HCT116 (cell line): ENCODE results near the gene DCP1A.

Experiments used
- CEBPB ChIP-seq: IDR thresholded peaks from 2 replicates; pipeline ENCODE4 v1.6.1; 2012; ENCODE audit warnings: low read depth
- POLR2A ChIP-seq: IDR thresholded peaks from 2 replicates; pipeline ENCODE4 v1.7.0; 2011; ENCODE audit warnings: borderline replicate concordance; ENCODE audit not compliant: insufficient read depth, insufficient read length; ENCODE audit errors: extremely low read depth
- SP1 ChIP-seq: IDR thresholded peaks from 2 replicates; pipeline ENCODE4 v1.6.1; 2012; ENCODE audit warnings: low read depth
- YY1 ChIP-seq: IDR thresholded peaks from 2 replicates; pipeline ENCODE4 v1.6.1; 2011; ENCODE audit warnings: low read length, low read depth, moderate library complexity, mild to moderate bottlenecking; ENCODE audit not compliant: insufficient replicate concordance; ENCODE audit errors: extremely low read depth
- TF ChIP-seq, protein P1 (sequence below), 3 experiments: fragments of 200-600 bp in 1 of 3; sonication (generic) in 1 of 3; IDR thresholded peaks in 2 of 3; conservative IDR thresholded peaks in 1 of 3; 2 replicates each; pipeline ENCODE4 v1.5.1; 2012 to 2017; ENCODE audit warnings: low read depth in 2 of 3, low read length in 2 of 3, antibody characterized with exemption in 1 of 3, borderline replicate concordance in 1 of 3, control low read depth in 1 of 3, mild to moderate bottlenecking in 1 of 3, mixed read lengths in 1 of 3, mixed run types in 1 of 3, moderate library complexity in 1 of 3; ENCODE audit not compliant: insufficient read depth in 1 of 3

DNA sequence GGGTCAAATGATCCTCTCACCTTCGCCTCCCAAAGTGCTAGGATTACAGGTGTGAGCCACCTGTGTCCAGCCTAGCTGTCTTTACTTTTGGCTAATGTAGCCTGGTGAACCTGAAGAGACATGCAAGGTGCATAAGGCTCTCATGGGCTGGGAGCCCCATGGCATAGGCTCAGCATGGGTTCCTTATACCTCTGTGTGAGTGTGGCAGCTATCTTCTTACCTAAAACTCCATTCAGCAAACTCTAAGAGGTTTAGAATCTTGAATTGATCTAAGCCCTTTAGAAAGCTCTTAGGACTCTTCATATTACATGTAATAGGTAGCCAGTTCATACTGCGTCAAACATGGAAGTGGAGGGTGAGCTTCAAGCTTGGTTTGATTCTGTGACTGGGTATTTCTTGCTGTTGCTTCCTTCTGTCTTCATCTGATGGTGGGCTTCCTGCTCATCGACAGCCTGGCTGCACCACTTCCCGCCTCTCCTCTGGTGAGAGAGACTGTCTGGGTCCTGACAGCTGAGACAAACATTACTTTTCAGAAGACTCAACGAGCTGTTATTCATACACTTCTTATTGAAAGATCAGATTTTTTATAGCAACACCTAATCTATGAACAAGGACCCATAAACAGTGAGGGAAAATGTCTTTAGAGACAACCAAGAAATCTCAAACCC, 72.3 kb downstream of the DCP1A start:
- TF ChIP-seq CEBPB = no peak
- no peak for TF ChIP-seq YY1
- TF ChIP-seq POLR2A = no peak
- TF ChIP-seq, protein P1, sequence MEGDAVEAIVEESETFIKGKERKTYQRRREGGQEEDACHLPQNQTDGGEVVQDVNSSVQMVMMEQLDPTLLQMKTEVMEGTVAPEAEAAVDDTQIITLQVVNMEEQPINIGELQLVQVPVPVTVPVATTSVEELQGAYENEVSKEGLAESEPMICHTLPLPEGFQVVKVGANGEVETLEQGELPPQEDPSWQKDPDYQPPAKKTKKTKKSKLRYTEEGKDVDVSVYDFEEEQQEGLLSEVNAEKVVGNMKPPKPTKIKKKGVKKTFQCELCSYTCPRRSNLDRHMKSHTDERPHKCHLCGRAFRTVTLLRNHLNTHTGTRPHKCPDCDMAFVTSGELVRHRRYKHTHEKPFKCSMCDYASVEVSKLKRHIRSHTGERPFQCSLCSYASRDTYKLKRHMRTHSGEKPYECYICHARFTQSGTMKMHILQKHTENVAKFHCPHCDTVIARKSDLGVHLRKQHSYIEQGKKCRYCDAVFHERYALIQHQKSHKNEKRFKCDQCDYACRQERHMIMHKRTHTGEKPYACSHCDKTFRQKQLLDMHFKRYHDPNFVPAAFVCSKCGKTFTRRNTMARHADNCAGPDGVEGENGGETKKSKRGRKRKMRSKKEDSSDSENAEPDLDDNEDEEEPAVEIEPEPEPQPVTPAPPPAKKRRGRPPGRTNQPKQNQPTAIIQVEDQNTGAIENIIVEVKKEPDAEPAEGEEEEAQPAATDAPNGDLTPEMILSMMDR (IDR thresholded peaks at IDR 0.05 in 2 of 3, conservative IDR thresholded peaks at IDR 0.05 in 1 of 3; ENCODE audit: borderline replicate concordance in 1 of 3, insufficient read depth in 1 of 3, low read depth in 2 of 3, low read length in 2 of 3) = no peak
- TF ChIP-seq SP1 = no peak
